Hematopoietic multipotent progenitor cell treated with erythropoietin and hydrocortisone succinate and interleukin-3 and kit ligand, for 17 days (in vitro differentiated cells): ENCODE measurements around the gene SLC39A1.
"Not testable (repeated sequence)": the region's sequence is repeated elsewhere in the genome, so short reads cannot be mapped to it uniquely, and the experiment has no call there.

Experiments used
- DNase-seq: peaks from one replicate; pipeline ENCODE4 v3.0.0-alpha.2; 2015; ENCODE audit warnings: low spot score

SLC39A1 gene

DNA sequence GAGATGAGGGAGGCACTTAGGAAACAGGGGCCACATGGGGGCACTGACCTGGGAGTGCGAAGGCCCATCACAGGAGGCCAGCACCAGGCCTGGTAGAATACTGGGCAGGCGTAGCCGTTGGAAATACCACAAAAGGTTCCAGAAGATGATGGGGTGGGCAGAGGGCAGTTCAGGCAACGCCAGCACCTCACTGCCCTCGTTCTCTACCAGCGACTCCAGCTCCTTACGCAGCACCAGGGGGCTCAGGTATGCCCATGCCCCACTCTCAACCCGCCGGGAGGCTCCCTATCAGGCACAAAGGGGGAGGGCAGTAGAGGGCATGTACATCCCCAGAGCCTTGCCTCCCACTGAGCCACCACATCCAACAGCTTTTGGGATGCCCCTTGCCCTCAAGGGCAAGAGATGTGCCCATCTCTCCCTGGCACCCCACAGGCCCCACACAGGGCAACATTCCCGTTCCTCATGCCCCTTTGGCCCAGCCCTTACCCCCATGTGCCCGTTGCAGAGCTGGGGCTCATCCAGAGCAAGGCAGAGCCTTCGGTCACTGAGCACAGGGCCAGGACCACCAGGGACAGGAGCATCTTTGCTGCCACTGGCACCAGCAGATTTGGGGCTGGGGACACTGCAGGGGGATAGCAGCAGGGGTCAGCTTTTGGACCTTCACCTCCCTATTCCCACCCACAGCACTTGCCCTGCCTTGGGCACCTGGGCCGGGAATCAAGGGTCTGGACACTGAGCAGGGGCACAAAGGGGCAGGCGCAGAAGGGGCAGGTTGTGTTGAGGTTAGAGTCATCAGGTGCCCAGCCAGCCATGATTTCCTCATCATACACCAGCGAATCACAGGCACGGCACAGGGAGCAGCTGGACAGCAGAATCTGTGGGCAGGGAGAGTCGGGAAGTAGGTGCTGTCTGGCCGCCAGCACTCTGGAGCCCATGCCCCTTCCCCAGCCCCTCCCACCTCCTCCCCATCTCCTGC lies 30.9 kb downstream of the SLC39A1 start:
- DNase-seq = no peak

DNA sequence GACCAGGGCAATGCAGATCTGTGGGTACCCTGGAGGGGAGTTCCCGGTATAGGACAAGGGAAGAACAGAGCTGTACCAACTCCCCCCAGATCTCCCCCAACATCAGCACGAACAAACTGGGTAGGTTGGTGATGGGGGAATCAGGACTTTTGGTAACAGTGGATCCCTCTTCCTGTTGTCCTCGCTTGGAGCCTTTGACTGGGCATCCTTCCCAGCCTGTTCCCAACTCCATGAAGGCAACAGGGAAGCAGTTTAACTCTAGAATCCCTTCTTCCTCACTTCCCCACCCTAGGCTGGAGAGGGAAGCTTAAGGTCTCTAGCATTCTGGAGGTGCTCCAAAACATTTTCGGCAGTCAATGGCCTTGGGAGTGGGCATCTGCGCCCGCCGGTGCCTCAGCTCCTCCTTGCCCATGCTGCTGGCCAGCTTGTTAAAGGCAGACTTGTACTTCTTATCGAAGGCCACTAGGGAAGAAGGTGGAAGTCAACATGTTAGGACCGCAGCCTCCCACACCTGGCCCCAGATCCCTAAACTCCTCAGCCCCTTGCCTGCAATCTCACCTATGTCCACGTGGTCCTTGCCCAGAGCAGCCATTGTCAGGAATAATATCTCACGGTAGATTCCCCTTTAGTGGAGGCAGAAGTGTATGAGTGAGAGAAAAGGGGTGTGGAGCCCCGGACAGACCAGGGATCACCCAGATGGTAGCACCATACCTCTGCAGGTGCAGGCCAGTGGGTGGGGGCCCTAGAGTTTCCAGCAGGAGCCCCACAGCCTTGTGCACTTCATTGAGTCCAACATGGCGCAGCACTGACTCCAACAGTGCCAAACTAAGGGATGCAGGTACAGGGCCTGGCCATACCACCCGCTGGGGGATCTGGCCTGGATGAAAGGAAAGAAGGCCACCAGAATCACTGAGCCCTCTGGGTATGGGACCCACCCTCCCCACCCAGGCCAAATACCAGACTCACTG lies 33.1 kb downstream of the SLC39A1 start:
- DNase-seq = no peak

DNA sequence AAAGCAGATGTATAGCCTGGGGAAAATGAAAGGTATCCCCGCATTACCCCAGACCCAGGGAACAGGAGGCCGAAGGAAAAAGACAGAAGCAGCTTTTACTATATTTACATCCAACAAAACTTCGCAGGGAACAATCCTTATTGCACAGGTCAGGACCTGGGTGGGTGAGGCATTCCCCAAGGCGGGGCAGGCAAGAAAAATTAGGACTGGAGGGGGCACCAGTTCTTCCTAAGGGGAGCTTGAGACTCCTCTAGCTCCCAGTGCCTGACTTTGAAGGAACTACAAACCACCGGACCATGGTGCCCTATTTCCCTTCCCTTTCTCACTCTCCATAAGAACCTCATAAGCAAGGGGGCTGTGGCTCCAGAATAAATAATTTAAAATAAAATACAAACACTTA lies 33.9 kb downstream of the SLC39A1 start:
- DNase-seq = no peak

DNA sequence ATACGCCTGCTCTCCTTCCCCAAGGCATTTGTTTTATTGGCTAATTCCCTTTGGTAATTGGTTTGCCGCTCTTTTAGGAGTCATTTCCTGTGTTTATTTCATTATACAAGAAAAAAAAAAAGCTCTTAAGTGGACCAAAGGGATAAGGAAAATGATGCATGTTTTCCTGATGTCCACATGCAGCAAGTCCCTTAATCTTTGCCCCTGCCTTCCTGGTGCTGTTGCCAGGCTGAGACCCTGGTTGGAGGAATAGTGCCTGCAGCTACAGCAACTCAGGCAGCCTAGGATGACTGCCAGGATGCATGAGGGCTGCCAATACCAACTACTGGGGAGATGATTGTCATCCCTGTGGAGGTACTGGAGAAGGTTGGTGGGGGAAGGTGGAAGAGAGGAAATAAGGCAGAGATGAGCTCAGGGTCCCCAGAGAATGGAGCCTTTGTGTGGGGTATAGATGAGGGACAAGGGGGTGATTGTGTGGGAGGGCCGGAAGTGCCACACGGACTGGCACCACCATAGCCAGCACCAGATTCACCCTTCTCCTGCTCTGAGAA lies 34.5 kb downstream of the SLC39A1 start:
- no peak for DNase-seq

DNA sequence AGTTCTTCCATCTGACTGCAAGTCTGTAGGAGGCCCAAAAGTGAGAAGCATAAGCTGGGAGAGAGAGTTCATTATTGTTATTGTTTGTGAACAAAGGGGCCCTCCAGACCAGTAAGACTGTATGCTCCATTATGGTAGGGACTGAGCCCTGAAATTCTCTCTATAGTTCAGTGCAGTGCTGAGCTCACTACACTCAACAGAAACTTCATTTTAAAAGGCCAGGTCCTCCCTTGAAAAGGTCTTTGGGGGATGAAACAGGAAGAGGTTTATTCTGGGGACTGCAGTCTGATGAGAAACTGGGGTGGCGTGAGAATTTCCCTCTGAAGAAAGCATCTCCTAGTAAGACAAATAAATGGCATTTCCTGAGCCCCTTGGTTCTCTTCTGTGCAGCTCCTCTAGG lies 35.1 kb downstream of the SLC39A1 start:
- no peak for DNase-seq

DNA sequence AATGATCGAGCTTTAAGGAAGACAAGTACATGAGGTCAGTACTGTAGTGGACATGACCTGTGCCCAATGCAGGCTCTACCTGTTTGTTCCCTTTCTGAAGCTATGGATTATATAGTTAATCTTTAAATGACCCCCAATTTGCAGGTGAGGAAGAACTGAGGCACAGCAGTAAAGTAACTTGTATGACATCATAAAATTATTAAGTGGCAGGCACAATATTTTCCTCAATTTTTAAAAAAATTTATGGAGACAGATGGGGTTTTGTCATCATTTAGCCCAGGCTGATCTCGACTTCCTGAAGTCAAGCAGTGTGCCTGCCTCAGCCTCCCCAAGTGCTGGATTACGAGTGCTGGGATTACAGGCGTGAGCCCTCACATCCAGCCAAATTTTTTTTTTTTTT lies 36.9 kb downstream of the SLC39A1 start:
- DNase-seq = no peak

DNA sequence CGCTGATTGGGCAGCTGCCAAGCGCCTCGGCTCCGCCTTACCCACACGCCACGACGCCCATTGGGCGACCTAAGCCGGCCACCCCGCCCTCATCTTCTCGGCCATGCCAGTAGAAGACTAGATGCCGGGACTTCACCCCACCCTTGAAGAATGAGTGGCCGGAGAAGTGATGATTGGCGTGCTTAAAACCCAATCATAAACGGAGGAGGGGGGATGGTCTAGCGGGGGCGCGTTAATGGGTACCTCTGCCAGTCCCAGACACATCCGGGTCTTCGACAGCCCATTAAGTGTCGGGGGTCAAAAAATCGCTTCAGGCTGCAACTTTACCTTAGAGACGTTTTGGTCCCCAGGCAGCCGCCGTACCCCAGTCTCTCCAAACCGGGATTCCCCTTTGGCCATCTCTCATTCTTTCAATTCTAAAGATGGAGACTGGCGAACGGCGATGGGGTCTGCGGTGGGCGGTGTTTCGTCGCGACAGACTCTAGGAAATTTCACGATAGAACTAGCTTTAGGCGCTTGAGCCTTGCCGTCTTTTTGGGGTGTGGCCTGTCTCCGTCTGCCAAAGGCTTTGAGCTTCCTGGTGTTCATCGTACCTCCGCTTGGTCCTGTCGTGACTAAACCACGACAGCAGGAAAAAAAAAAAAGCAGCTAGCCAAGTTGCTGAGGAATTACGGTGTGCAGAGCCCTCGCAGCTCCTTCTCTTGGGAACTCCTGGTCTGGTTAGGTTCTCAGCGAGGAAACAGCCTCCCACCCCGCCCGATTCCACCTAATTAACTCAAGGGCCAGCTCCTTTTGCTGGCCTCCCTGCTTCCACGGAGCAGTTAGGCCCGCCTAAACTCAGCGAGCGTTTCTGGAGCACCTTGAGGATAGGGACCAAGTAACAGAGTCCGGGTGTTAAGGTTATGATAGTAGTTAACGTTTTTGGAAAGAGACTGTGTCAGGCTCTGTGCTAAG lies 40.1 kb downstream of the SLC39A1 start, which contains the start of gene GATAD2B:
TSS of gene GATAD2B (minus strand) at position 1 of the 954 bp plus-strand sequence. CDS start 94,625 bp downstream, outside the sequence.
- DNase-seq = peak; percentile 100

DNA sequence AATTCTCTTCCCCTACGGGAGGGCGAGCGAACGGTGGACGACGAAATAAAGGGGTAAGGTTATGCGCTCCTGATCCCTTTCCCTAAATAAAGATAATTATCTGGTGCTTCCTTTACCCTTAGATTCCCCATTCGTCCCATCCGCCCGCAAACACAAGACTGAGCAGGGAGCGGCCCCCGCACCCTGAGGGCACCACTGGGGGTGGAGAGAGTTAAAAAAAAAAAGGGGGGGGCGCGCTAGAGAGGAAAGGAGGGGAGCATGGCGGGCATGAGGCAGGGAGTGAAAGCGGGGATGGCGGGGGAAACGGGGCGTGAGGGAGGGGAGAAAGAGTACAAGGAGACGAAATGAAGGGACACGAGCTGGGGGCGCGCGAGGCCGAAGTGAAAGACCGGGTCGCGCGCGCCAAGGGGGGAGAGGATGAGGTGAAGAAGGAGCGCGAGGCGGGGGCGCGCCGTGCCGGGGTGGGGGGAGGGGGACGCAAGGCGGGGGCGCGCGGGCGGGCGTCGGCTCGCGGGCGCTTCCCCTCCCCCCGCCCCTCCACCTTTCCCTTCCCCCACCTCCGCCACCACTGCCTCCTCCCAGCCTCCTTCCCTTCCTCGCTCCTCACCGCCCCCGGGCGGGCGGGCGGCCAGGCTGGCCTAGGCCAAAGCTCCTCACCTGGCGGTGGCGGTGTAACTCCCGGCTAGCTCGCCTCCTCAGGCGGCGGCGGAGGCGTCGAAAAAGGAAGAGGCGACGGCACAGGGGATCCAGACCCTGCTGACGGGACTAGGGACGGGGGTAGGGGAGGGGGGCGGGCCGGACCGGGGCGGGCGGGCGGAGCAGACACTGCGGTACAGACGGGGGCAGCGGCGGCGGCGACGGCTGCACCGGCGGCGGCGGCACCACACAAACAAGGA lies 41.0 kb downstream of the SLC39A1 start:
- DNase-seq = no peak

DNA sequence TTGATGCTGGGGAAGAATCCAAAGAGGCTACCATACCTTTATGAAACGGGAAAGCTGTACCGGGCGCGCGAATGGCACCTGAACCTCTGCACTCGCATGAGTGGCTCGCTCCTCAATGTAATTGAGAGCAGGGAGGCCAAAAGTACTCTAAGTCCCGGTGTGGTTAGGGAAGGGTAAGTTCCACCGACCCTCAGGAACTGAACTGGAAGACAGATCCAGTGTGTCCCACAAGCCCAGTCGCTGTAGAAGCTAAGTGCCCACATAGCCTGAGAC lies 41.6 kb downstream of the SLC39A1 start:
- peak; percentile 41 for DNase-seq

DNA sequence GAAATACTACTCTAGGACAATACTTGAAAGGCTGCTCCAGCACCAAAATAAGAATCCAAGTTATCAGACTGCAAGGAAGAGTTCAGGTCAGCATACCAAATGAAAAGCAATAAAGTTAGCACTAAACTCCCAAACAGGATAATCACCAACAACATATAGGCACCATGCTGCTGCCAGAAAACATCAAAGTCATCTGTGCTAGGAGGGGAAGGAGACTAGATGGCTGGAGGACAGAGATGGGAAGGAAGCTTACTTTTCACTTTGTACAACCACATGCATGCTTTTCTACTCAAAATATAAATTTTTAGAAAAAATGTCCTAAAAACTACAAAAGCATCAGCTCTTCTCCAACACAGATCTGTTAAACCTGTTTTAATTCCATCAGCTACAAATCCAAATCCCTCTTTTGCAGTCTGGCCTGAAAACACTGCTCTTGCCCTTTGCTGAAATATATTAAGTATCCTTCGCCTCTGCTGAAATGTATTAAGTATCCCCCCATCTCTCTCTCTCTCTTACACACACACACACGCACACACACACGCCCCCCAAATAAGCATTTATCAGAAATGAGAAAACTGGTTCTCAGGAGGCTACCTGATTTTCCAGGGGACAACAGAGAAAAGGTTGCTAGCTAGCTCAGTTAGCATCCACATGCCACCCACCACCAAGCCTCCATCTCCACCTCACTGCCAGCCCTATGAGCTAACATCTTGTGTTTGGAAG lies 42.1 kb downstream of the SLC39A1 start:
- peak; percentile 33 for DNase-seq

DNA sequence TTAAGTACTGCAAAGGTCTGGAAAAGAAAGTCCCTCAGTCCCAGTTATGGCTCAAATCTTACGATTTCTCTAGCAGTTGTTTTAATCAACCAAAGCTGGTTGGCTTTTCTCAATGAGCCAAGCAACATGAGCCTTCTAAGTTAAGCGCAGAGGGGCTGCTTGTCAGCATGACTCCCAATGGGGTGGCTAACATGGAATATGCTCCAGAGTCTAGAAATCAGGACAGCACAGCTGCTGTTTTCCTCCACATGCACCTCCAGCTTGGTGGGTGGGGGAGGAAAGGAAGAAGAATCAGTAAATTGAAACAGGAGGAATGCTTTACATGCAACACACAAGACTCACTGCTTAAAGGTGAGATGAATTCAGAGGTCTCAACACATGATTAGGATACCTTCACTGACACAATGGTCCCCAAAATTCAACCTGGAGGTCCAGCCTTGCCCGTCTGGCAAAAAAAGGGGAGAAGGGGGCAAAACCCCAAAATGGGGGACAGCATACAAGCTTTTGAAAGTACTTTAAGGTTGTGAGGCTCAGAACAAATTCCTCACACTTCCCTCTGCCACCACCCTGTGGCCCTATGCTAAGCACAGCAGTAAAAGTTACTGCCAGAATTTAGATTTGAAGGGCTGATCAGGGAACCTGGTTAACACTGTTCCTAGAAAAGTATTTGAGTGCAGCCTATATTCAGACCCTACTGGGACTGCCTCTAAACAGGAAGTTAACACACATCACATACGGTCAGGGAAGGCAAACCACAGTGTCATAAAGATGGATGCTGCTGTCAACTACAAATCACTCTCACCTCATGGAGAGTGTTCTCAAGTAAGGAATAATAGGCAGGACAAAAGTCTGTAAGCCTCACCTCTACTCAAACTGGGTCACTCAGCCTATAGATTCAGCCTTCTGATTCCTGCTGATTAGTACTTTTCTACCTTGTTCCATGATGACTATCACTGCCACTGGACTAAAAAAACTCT lies 43.2 kb downstream of the SLC39A1 start:
- peak; percentile 28 for DNase-seq

DNA sequence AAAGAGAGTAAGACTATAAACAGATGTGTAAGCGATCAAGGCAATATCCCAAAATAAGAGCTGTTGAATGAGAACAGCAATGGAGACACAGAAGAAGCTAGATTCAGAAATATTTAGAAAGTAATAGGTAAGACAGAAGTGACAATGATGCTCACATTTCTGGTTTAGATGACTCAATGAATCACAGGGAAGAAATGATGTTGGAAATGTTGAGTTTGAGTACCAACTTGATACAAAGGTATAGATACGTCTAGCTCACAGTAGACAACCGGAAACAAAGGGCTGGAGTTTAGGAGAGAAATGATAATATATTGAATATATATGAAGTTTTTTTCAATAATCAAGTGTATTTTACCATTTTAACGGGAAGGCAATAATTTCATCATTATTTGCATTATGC lies 47.0 kb downstream of the SLC39A1 start:
- DNase-seq = no peak

DNA sequence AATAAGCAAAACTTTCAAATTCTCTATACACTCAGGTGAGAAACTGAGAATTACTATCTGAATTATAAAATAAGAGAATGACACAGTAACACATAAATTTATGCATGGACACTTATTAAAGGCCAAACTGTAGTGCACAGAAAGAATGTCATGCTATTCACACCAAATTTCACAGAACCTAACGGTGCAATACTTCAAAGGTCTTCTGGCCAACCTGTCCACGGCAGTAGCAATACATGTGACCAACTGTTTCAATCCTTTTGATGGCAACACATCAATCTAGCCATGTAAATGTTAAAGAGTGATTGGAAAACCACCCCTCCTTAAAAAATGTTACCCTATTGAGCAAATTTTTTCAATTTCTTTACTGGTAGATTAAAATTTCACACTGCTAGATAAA lies 51.0 kb downstream of the SLC39A1 start:
- DNase-seq = no peak

DNA sequence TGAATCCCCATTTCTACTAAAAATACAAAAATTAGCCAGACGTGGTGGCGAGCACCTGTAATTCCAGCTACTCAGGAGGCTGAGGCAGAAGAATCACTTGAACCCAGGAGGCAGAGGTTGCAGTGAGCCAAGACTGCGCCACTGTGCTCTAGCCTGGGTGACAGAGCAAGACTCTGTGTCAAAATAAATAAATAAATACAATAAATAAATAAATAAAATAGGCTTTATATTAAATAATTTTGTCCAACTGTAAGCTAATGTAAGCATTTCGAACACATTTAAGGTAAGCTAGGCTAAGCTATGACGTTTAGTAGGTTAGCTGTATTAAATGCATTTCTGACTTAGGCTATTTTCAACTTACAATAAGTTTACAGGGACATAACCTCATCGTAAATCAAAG lies 52.8 kb downstream of the SLC39A1 start:
- DNase-seq = not testable (repeated sequence)
